Right lobe of liver (tissue), 6 donors: Measurements from ENCODE around the gene KDM8. TPM values are rescaled to one million over a fixed set of nuclear protein-coding genes. Genes with fewer than 3 reads are reported as not detected.
A peak's percentile ranks its signal among the peaks of the same experiment; 100 is the strongest.

Source experiments
- ATAC-seq, 4 donors: fragments of 200-7000 bp; cut with Tn5 transposase; one replicate each; pipeline ENCODE4 v1.9.1; 2020; ENCODE audit warnings: mild to moderate bottlenecking in 4 of 4, moderate library complexity in 4 of 4
- DNase-seq, 3 donors: peaks; one replicate each; pipeline ENCODE4 v3.0.0-alpha.2; 2020
- H3K27ac ChIP-seq, 3 donors: fragments of 200-600 bp; one replicate each; pipeline ENCODE4 v1.8.0; 2022
- H3K27me3 ChIP-seq, 2 donors: fragments of 200-600 bp; one replicate each; pipeline ENCODE4 v1.8.0; 2022
- H3K36me3 ChIP-seq, 4 donors: fragments of 200-600 bp; sonication (generic) in 1 of 4; one replicate each; pipeline versions ENCODE4 v1.5.1 to v1.8.0; 2017 to 2022; ENCODE audit warnings: control low read depth in 1 of 4
- H3K4me1 ChIP-seq, 4 donors: fragments of 200-600 bp; sonication (generic) in 1 of 4; one replicate each; pipeline versions ENCODE4 v1.5.1 to v1.8.0; 2017 to 2022; ENCODE audit warnings: control low read depth in 1 of 4
- H3K4me3 ChIP-seq, 3 donors: fragments of 200-600 bp; one replicate each; pipeline ENCODE4 v1.8.0; 2022
- H3K9me3 ChIP-seq, 4 donors: fragments of 200-600 bp; sonication (generic) in 1 of 4; one replicate each; pipeline versions ENCODE4 v1.5.1 to v1.8.0; 2017 to 2022; ENCODE audit warnings: control low read depth in 1 of 4
- POLR2A ChIP-seq: fragments of 450-650 bp; IDR thresholded peaks from one replicate; pipeline ENCODE4 v1.6.1; 2017; ENCODE audit warnings: antibody characterized with exemption, mild to moderate bottlenecking
- WGBS: methylation state at CpG from one replicate; pipeline ENCODE4 v1.1.6; 2018; ENCODE audit warnings: low coverage, low lambda C conversion rate; ENCODE audit not compliant: insufficient coverage; ENCODE audit errors: missing lambda C conversion rate; 5-methylcytosine and 5-hydroxymethylcytosine counted together
- intact Hi-C, 2 donors: fragments of 100-400 bp; cut with DNase I; formaldehyde crosslinking; loops; one replicate each; pipeline versions ENCODE4 v1.11.2 to v1.14.1; 2022
- total RNA-seq, 6 experiments: library from RNA; depleted of rRNA in 2 of 6; stranded (reverse); fragments of >200 nt in 2 of 6; fragmentation: NEBNext Ultra II Directional in 3 of 6; extraction: Animal tissue kit (Norgen Biotek cat#: 25700) in 3 of 6; gene quantifications; one replicate each; pipeline versions ENCODE4 v1.1.0 to v1.2.4, GENCODE V29; 2016 to 2023
- TF ChIP-seq, protein P1 (sequence below), 4 donors: fragments of 200-600 bp in 3 of 4; fragments of 450-650 bp in 1 of 4; IDR thresholded peaks; one replicate each; pipeline versions ENCODE4 v1.5.1 to v1.8.0; 2016 to 2022; ENCODE audit warnings: antibody characterized with exemption in 4 of 4, mild to moderate bottlenecking in 2 of 4
- donor health status: DM: no; HTN: yes; CAD: no.
- donor health status: DM: no; HTN: no; CAD: no.
- donor health status: DM: no; HTN: no; CAD: no.
- donor health status: DM: no; HTN: yes; CAD: no.
- donor health status: DM: no; HTN: yes; CAD: no.

Gene KDM8
- total RNA-seq, 6 experiments from 2014 or later, result 11.2 to 153 (median 66.7) TPM

DNA sequence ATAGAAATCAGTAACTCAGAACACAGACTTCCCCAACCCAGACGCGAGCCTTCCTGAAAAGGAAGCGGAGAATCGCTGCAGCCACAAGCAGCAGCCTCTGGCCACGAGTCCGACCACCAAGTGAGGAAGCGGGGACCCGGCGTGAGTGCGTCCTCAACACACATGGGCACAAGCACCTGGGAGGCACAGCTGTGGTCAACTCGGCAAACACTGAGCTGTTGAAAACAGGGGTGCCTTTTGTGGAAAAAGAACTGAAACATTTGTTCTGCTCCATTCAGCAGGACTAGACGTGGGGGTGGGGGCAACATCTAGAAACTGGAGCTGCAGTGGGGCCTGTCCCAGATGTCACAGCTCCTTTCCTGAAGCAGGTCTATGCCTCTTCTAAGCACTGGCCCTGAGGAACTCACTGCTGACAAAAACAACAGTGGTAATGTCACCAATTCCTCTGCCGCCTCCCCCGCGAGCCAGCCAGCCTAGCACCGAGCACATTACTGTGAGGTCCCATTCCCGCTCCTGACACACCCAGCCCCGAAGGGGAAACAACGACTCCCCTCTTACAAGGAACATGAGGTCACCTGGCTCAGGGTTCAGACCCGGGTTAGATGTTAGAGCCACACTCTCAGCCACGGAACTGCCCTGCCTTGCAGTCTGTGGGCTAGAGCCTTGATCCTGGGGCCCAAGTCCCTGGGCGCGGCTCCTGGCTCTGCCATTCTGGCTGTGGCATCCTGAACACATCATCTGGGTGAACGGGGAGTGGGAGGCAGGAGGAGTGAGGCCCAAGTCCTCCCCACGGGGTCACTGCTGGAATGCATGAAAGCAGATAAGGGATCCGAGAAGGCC lies 29.0 kb downstream of the KDM8 start:
- Histone ChIP-seq H3K4me1 (peaks cover 0 to 12% (median 0%) of the 10 kb centered on the region in 4 donors), H3K9me3 (no peaks in the 10 kb centered on the region), H3K27me3 (no peaks in the 10 kb centered on the region), H3K27ac (no peak overlapping the region), H3K36me3 (peaks cover 0 to 27% (median 9%) of the 10 kb centered on the region in 4 donors), H3K4me3 (no peak overlapping the region)
- DNase-seq (peak in 1 of 3 donors; percentile 52), ATAC-seq (no peak)
- 82% methylated on average over 15 of the region's 26 CpGs for WGBS
- intact Hi-C loops, result loop anchor here in 1 of 2 donors (5.0 kb wide), 1 partner anchor 135 kb away; no protein-coding TSS in a partner anchor
- TF ChIP-seq, protein P1, sequence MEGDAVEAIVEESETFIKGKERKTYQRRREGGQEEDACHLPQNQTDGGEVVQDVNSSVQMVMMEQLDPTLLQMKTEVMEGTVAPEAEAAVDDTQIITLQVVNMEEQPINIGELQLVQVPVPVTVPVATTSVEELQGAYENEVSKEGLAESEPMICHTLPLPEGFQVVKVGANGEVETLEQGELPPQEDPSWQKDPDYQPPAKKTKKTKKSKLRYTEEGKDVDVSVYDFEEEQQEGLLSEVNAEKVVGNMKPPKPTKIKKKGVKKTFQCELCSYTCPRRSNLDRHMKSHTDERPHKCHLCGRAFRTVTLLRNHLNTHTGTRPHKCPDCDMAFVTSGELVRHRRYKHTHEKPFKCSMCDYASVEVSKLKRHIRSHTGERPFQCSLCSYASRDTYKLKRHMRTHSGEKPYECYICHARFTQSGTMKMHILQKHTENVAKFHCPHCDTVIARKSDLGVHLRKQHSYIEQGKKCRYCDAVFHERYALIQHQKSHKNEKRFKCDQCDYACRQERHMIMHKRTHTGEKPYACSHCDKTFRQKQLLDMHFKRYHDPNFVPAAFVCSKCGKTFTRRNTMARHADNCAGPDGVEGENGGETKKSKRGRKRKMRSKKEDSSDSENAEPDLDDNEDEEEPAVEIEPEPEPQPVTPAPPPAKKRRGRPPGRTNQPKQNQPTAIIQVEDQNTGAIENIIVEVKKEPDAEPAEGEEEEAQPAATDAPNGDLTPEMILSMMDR (IDR thresholded peaks at IDR 0.05), result no peak
- TF ChIP-seq POLR2A, result no peak

GRCh38 chr16:27232901-27233625 lies 29.7 kb downstream of the KDM8 start:
- TF ChIP-seq, protein P1 (IDR thresholded peaks at IDR 0.05), result no peak
- no peak for TF ChIP-seq POLR2A
- intact Hi-C loops, result loop anchor here in 1 of 2 donors (5.0 kb wide), 1 partner anchor 134 kb away; no protein-coding TSS in a partner anchor
- Histone ChIP-seq H3K36me3 (peaks cover 0 to 27% (median 9%) of the 10 kb centered on the region in 4 donors), H3K27me3 (no peaks in the 10 kb centered on the region), H3K4me3 (no peak overlapping the region), H3K27ac (no peak overlapping the region), H3K4me1 (peaks cover 0 to 12% (median 0%) of the 10 kb centered on the region in 4 donors), H3K9me3 (no peaks in the 10 kb centered on the region)
- 77% methylated on average over 11 of the region's 13 CpGs for WGBS
- DNase-seq (no peak), ATAC-seq (no peak)

GRCh38 chr16:27233731-27234130 lies 30.4 kb downstream of the KDM8 start:
- intact Hi-C loops, result loop anchor here in 1 of 2 donors (5.0 kb wide), 1 partner anchor 134 kb away; no protein-coding TSS in a partner anchor
- DNase-seq, result no peak

DNA sequence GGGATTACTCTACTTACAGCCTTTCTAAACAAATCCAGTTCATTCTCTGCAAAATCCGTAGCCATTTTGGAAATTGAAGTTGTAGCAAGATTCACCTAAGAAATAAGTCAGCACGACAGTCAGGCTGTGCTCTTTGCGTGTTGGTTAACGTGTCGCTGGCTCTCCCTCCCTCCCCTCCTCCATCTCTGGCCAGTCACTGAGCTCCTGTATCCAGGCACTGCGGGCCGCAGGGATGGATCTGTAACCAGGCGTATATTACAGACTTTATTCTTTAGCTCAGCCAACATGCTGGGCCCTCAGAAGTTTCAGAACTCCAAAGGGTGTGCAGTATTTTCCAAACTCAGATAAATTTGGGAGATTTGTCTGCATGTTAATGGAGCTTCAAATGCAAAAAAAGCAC lies 30.8 kb downstream of the KDM8 start:
- peaks cover 0 to 12% (median 0%) of the 10 kb centered on the region in 4 donors for H3K4me1 ChIP-seq
- TF ChIP-seq, protein P1 (IDR thresholded peaks at IDR 0.05), result no peak
- no peak for TF ChIP-seq POLR2A

More at GRCh38 chr16:27233731-27234130, 30.4 kb downstream of the KDM8 start:
- Histone ChIP-seq H3K9me3 (no peaks in the 10 kb centered on the region), H3K4me3 (no peak overlapping the region), H3K36me3 (peaks cover 0 to 27% (median 9%) of the 10 kb centered on the region in 4 donors), H3K4me1 (peaks cover 0 to 12% (median 0%) of the 10 kb centered on the region in 4 donors), H3K27me3 (no peaks in the 10 kb centered on the region), H3K27ac (no peak overlapping the region)
- 100% methylated on average over 1 of the region's 6 CpGs for WGBS
- no peak for ATAC-seq
- no peak for TF ChIP-seq POLR2A
- TF ChIP-seq, protein P1 (IDR thresholded peaks at IDR 0.05), result no peak

More for the DNA sequence above, 30.8 kb downstream of the KDM8 start:
- DNase-seq, result no peak
- H3K27ac ChIP-seq, result no peak overlapping the region
- ATAC-seq, result no peak
- H3K4me3 ChIP-seq, result no peak overlapping the region
- 83% methylated on average over 8 of the region's 8 CpGs for WGBS
- H3K27me3 ChIP-seq, result no peaks in the 10 kb centered on the region
- H3K36me3 ChIP-seq, result peaks cover 0 to 27% (median 9%) of the 10 kb centered on the region in 4 donors
- intact Hi-C loops, result loop anchor here in 1 of 2 donors (5.0 kb wide), 1 partner anchor 133 kb away; no protein-coding TSS in a partner anchor
- H3K9me3 ChIP-seq, result no peaks in the 10 kb centered on the region
